ENCODE data around the gene CCM2. TPM values are rescaled to one million over a fixed set of nuclear protein-coding genes. Genes with fewer than 3 reads are reported as not detected.
"Not testable (repeated sequence)": the region's sequence is repeated elsewhere in the genome, so short reads cannot be mapped to it uniquely, and the experiment has no call there.

Gene CCM2
- total RNA-seq, 1 donor from 2014 or later: 52.2 TPM

DNA sequence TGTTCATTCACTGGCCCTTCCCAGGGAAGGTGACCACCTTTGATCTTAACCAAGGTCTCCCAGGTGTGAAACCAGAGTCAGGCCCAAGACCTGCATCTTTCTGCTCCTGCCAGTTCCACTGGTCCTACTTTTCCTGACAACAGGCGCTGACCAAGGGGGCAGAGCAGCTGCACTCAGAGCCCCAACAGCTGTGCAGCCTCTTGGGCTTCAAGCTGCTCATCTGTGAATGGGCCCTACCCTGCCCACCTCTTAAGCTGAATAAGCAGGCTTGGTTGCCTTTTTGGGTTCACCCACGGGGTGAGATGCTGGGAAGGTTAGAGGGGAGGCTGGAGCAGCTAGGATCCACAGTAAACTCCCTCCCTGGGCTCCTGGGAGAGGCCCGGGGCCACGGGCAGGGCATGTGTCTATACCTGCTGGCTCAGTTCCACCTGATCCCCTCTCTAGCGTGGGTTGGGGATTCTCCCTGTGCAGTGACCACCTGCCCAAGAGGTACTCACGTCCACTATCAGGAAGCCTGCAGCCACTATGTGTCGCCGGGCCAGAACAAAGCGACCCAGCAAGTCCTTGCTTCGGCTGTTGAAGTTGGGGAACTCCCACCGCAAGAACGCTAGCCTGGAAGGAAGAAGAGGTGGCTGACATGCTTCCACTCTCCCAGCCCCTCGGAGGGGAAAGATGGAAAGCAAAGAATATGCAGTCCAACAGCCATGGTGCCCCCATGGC lies 100.9 kb downstream of the CCM2 start:
- DNase-seq (ENCODE audit: low read depth): no peak

DNA sequence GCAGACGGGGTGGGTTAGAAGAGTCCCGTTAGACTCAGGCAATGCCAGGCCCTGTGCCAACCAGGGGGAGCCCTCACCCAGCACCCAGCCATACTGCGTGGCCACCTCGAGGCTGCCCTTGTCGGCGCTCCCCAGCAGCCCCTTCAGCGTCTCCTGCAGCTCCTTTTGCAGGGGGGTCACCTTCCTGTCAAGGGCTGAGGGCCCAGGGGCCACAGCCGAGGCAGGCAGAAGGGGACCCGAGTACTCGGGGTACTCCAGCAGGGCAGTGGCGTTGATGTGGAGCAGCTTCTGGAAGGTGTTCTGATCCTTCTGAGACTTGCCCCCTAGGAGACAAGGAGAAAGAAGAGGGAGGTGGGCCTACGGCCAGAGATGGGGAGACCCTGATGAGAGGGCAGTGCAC lies 101.7 kb downstream of the CCM2 start:
- DNase-seq (ENCODE audit: low read depth): no peak

DNA sequence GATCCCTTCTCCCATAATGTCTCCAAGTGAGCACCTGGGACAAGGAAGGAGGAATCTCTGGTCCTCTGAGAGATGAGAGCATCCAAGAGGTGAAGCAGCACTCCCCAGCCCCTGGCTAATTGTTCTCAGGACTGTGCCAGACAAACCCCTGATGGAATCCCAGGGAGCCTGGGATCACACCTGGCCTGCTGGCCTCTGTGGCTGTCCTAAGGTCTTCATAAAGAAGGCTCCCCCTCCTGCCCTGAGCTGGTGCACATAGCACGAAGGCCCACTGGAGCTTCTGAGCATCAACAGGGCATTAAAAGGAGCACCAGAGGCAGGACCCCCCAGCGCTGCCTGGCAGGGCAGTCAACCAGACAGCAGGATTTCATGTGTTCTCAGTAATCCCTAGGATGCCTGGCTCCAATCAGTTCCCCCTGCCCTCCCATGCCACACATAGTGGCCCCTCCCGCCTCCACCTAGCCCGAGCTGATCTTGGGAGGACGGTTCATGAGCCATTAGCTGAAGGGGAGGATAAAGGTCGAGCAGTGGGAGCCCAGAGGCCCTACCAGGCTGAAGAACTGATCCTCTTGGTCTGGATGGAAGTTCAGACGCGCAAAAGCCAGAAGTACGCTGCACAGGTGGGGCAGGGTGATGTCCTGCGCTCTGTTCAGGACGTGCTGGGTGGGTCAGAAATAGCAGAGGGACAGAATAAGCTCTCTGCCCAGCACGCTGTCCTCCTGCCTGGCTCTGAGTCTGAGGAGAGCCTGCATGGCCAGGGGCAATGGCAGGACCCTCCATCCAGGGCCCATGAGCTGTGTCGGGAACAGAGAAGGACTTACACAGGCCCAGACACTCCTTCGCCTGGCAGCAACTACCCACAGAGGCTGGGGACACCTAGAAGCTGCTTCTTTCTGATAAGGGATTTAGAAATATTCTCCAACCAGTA lies 103.0 kb downstream of the CCM2 start:
- DNase-seq (ENCODE audit: low read depth): no peak

DNA sequence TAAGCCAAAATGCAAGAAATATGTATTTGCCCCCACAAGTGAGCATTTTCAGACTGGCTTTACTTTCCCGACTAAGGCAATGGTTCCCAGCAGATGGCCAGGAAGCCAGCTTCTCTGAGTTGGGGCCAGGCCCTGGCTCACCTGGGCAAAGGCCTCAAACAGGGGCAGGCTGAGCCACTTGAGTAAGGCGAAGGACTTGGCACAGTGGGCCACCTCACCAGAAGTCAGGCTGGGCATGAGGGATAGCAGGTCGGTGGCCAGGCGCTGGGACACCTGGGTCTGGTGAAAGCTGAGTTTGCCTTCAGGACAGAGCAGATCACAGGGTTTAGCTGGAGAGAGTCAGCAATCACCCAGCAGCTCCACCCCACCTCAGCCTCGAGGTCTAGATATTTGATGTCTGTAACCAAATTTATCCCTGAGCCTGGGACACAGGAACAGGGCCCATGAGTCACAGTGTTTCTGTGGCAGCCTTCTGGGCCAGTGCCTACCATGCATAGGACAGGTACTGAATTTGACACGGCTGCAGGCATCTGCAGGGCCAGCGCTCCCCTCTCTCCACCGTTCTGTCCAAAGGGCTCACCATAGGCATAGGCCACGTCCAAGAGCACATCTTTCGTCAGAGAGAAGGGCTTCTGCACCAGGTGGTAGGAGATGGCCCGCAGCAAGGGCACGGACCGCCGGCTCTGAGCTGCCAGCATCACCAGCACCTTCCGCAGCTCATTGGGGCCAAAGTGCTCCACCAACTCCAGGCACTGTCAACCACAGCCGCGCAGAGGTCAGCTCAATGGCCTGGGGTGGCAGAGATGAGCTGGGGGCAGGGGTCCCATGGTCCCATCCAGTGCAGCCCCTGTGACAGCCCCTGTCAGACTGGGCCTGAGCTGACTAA lies 104.2 kb downstream of the CCM2 start:
- no peak for DNase-seq (ENCODE audit: low read depth)

DNA sequence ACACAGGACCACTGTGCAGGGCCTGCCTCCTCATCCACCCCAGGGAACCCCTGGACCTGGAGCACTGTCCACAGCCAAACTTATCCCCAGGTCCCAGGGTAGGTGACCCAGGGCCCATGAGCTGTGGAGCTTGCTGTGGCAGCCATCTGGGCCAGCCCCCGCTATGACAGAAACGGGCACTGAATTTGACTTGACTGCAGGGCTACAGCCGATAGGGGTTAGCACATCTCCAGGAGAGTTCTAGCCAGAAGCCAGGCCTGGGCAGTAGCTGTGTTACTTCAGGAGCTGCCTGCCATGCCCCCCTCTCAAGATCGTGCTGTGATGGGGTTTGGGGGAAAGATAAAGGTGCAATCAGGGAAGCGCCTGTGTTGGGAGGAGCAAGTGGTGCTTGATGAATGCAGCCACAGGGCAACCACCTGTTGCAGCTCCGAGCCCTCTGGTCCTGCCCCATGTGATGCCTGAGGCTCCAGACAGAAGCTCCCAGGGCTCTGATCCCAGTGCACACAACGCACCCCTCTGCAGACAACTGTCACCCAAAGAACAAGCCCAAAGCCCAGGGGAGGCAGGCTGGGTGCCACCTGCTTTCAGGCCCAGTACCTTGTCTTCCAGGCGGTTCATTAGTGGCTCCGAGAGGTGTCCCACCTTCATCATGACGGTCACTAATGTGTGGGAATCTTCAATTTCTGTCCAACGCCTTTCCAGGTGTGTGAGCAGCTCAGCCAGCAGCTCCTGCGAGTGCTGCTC lies 105.0 kb downstream of the CCM2 start:
- DNase-seq (ENCODE audit: low read depth): no peak

DNA sequence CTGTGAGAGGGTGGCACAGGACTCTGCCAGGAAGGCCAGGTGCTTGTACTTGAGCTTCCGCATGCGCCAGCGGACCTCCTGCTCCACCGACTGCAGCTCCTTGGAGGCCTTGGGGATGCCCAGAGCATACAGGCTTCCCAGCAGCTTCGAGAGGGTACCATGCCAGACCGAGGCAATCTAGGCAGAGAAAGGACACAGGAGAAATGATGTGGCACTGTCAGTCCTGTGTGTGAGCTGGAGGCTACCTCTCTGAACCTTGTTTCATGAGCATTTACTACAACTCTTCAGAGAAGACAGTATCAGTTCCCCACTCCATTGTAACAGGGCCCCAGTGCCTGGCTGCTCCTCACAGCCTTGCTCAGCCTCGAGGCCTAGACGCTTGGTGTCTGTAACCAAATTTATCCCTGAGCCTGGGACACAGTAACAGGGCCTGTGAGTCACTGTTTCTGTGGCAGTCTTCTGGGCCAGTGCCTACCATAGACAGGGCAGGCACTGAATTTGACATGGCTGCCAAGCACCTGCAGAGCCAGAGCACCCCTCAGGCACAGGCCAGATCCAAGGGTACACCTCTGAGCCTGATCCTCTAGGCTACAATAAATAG lies 105.7 kb downstream of the CCM2 start:
- no peak for DNase-seq (ENCODE audit: low read depth)

DNA sequence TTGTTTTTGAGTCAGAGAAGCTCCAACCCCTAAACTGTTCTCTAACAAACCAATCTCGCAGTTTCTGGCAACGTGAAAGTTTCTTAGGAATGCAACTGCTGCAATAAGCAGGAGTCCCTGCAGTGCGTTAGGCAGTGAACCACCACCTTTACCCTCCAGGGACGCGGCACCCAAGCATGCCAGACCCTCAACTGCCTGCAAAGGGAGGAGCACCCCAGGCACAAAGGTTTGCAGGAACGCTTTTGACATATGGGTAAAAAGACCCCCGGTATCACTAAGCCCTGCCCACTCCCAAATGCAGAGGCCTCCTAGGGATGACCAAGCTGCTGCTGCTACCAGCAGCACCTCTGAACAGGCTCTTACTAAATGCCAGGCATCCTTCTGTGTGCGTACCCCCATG lies 106.8 kb downstream of the CCM2 start:
- DNase-seq (ENCODE audit: low read depth): no peak

DNA sequence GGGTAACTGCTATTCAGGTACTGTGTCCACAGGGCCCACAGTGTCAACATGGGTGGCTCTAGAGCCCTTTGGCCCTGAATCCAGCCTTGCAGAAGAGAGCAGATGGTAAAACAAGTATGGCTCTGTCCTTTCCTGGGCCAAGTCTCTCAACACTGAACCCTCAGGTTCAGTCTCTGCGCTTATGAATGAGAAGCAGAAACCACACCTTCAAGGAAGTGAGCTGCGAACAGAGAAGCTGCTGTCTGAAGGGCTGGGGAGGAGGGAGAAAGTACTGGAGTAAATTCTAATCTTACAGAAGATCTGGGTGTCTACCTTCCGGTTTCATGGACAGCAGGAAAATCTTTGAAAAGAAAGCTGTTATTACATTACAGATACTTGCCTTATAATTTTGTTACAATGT lies 107.4 kb downstream of the CCM2 start:
- DNase-seq (ENCODE audit: low read depth): no peak

DNA sequence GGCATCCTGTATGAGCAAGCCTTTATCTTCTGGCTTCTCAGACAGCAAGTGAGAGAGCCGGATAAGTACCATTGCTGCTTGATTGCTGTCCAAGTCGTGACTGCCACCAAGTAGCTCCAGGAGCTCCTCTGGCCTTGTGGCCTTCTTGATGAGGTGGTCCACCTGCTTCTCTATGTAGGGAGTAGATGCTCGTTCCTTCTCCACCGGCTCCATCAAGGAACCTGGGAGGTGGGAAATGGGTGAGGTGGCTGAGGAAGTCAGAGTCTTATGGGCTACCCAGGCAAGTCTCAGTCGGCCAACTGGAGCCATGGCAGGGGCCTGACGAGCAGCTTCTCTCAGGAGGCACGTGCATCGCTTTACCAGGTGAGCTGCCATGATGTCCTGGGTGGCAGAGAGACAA lies 108.9 kb downstream of the CCM2 start:
- DNase-seq (ENCODE audit: low read depth): no peak

DNA sequence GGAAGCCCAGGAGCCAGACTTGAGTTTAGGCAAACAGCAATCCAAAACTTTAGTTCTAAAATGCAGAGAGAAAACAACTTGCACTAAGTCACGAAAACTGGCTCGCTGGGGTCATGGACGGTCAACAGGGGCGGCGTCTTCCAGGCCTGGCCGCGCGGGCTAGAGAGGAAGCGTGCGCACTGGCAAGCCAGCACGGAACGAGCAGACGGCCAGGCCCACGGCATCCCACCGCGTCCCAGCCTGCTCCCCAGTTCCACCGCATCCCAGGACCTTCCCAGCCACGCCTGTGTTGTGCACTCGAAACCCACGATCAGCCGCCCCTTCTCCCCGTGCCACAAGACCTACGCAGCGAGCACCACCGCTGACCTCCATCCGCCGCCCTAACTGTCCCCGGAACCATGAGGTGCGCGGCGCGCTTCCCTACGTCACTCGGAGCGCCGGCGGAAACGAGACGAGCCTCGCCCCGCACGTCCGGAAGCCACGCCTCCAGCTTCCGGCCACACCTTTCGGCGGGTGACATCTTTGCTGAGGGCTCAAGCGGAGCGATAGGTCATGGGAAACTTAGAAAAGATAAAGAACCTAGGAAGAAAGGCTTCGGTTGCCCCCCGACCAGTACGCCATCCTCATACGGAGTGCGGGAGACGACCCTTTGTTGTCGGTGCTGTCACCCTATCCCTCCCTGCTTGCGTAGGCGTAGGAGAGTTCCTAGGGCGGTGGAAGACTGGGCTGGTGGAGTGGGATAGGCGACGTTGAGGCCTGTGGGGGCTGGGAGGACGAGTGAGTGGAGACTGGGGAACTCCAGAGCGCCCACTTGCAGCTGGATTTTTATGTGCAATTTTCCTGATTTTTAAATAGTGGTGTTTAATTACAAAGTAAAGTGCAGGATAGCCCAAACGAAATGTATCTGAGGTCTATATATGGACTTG lies 111.6 kb downstream of the CCM2 start, which contains the start of gene TBRG4:
Gene TBRG4 (minus strand): TSS at position 400 of the 926 bp plus-strand sequence. CDS start 2,460 bp downstream, outside the sequence.
- peak; percentile 85 for DNase-seq (ENCODE audit: low read depth)

DNA sequence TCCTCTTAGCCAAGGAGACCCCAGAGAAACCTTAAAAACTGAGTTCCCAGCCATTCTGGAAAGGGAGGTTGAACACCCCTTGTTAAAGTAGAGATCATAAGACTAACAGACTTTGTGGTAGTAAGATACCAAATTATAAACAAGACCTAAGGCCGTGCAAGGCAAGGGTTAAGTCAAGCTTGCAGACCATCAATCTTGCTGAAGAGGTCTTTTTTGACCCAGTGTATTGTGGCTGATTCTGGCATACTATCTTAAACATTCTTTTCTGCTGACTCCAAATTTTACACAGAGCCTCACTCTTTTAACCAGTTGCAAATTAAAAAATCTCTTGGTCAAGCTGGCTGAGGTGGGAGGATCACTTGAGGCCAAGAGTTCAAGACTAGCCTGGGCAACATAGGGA lies 112.6 kb downstream of the CCM2 start:
- peak; percentile 9 for DNase-seq (ENCODE audit: low read depth)

DNA sequence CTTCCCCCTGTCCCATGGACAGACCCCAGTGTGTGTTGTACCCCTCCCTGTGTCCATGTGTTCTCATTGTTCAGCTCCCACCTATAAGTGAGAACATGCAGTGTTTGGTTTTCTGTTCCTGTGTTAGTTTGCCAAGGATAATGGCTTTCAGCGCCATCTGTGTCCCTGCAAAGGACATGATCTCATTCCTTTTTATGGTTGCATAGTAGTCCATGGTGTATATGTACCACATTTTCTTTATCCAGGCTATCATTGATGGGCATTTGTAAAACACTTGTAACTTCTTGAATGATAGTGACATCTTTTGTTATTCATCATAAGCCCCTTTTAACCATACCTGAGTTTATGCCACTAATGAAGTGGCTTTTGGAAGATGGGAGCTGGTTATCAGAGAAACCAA lies 114.3 kb downstream of the CCM2 start:
- DNase-seq (ENCODE audit: low read depth): not testable (repeated sequence)

DNA sequence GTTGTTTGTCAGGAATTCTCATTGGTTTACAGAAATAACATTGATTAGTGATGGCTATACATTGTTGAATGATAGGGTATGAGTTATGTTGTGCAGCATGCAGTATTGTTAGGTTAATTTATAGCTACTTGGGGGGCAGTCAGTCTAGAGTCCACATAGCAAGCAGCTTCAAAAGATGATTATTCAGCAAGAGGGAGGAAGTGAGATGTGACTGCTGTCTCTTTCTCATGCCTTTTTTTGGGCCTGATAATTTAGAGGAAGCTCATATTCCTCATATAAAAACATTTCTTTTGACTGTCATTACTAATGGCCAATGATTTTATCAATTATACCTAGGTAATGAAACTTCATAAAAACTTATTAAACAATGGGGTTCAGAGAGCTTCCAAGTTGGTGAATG lies 114.9 kb downstream of the CCM2 start:
- no peak for DNase-seq (ENCODE audit: low read depth)

DNA sequence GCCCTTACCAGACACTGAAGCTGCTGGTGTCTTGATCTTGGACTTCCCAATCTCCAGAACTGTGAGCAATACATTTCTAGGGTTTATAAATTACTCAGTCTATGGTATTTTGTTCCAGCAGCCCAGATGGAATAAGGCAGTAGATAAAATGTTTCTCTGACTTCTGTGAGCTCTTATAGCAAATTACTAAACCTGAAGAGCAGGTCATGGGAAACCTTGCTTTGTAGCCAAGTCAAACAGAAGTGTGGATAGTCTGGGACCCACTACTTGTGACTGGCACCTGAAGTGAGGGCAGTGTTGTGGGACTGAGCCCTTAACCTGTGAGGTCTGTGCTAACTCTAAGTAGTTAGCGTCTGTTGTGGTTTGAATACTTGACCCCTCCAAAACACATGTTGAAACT lies 116.0 kb downstream of the CCM2 start:
- DNase-seq (ENCODE audit: low read depth): no peak

DNA sequence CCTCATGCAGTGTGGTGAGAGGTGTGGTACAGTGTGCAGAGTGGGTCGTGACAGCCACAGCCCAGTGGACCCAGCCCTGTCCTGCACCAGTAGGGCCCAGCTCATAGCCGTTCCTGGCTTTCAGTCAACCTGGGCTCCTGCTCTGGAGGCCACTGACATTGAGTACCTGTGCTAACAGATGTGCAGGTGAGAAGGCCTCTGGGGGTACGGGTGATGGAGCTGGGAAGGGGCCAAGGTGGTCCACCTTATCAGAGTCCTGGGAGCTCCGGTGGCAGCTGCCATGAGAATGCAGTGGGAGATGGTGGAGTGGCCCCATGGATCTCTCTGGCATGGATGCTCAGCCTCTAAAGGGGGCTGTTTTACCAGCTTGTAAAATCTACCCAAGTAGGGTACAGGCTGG lies 117.6 kb downstream of the CCM2 start:
- DNase-seq (ENCODE audit: low read depth): no peak

DNA sequence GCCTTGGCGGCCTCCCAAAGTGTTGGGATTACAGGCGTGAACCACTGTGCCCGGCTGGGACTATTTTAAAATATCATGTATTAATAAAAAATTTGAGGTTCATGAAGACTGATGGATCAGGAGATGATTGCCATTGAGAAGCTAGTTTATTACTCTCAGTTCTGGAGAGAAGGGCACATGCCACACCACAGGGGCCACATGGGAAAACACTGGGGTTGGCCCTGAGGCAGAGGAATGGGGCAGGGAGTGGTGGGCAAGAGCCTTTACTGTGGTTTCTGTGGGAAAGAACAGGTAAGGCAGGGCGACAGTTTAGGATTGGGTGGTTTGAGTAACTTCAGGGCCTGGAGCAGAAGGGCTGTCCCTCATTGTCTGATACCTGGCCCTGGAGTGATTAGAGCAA lies 118.3 kb downstream of the CCM2 start:
- no peak for DNase-seq (ENCODE audit: low read depth)

DNA sequence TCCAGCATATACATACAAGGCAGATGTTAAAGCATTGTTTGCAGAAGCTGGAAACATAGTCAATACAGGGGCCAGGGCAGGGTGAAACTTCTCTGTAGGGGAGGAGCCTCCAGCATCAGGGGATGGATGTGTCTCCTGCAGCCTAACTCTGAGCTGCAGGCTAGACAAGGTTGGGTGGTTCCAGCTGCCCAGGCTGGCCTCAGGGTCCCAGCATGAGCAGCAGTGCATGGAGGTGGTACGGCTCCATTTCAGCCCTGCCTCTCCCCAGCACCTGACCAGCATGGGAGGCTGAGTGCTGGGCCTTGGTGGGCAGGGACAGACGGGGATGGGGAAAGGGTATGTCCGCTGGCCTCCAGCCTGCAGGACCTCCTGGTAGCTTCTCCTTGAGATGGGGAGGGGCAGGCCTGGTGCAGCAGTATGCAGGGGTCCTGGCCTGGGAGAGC lies 118.9 kb downstream of the CCM2 start:
- DNase-seq (ENCODE audit: low read depth): no peak

DNA sequence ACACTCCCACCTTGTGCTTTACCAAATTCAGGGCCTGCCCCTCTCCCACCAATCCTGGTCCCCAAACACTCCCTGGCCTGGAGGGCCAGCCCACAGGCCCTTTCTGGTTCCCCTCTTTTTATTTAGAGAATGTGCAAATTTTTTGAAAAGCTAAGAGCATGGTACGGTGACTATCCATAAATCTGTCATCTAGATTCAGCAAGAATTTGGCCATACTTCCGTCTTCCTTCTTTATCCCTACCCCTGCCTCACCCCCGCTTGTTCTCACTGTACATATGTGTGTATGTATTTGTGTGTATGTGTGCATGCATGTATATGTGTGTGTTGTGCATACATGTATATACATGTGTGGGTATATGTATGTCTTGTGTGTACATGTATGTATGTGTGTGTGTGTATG lies 119.5 kb downstream of the CCM2 start:
- DNase-seq (ENCODE audit: low read depth): no peak

DNA sequence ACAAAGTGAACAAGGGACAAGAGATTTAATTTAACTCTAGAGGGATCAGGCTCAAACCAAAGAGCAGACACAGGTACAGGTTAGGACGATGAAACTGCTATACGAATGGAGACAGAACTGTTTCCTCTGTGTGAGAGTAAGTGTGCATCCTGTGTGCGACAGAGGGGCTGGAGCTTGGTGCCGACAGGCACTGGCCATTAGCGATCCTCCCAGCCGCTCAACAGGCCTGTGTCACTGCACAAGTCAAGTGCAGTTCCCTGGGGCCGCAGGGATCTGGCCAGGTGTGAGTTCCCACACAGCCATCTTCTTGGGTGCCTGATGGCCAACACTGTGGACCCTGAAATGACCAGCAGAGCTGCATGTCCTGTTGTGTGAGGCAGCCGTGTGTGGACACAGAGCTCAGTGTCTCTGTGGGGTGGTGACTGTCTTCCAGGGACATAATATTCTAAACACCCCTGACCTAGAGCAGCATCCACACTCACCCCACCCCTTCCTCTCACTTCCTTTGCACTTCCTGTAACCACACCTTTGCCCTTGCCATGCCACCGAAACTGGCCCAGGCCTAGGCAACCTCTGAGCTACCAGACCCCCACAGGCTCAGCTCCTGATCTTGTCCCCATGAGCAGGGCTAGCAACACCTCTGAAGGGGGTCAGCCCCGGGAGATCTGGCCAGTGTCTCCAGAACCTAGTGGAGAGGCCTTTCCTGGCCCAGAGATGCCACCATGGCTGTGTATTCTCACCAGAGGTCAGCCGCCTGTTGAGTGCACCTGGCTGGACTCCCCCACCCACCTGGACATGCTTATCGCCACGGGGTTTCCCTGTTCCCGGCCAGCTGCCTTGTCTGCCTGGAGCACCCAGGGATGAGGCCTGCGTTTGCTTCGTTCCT lies 123.2 kb downstream of the CCM2 start:
- DNase-seq (ENCODE audit: low read depth): no peak

All from renal cortical epithelial cell (primary cell).